IPS DF 4.7 (cell line): ENCODE data around the gene TTC38.

ENCODE experiments used
- DNase-seq: peaks from one replicate; pipeline ENCODE4 v3.0.0-alpha.2; 2013; ENCODE audit warnings: low spot score; ENCODE audit errors: extremely low read depth

TTC38 gene

DNA sequence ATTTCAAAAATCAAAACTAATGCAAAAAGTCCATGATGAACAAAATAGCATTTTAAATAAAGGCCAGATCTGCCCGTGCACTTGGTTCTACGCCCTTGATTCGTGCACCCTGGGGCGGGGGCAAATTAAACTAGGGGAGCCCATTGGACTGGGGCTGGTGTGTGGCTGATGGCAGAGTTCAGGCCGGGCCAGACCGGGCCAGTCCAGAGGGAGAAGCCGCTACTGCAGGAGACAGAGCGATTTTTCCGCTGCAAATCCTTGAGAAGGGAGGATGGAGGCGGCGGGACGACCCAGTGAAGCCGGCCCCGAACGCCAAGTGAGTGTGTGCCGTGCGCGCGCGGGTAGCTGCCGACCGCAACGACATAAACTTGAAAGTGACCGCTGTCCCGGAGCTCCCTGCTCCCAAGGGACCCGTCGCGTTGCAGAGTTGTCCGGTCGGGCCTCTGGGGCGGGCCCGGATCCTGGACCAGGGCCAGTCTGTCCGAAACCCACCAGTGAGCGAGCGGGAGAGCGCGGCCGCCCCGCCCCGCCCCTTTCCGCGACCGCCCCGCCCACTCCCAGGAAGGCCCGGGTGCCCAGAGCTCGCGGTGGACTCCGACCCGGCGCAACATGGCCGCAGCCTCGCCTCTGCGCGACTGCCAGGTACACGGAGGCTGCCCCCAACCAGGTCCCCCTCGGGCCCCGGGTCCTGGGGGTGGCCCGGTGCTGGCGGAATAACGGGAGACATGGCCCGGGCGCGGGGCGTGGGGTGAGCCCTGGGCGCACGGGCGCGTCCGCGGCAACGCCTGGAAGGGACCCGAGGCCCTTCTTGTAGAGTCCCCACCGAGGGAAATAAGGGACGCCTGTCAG lies at the start of gene TTC38:
TSS of gene TTC38 (plus strand) at position 578 of the 849 bp plus-strand sequence. CDS start at position 610, 32 bp downstream.
- no peak for DNase-seq

DNA sequence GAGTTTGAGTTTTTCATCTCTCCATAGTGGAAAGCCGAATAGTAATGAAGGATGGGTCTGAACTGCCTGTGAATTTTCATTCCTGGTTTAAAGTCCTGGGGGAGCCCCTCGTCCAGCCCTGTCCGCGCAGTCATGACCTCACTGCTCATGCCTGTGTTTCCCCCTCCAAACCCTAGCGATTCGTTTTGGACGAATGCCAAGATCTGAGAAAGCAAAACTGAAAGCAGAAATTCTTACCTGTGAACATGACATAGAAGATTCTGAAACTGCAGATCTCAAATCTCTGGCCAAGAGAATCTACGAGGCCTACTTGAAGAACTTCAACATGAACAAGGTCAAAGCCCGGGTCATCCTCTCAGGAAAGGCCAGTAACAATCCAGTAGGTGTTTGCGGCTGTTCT lies 48.2 kb upstream of the TTC38 start:
- no peak for DNase-seq

DNA sequence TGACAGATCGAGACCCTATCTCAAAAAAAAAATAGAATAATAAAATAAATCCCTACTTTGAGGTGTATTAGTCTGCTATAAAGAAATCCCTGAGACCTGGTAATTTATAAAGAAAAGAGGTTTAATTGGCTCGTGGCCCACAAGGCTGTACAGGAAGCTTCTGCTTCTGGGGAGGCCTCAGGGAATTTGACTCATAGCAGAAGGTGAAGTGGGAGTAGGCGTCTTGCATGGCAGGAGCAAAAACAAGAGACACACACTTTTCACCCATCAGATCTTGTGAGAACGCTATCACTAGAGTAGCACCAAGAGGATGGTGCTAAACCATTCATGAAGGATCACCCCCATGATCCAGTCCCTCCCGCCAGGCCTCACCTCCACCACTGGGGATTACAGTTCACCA lies 46.9 kb upstream of the TTC38 start:
- no peak for DNase-seq

DNA sequence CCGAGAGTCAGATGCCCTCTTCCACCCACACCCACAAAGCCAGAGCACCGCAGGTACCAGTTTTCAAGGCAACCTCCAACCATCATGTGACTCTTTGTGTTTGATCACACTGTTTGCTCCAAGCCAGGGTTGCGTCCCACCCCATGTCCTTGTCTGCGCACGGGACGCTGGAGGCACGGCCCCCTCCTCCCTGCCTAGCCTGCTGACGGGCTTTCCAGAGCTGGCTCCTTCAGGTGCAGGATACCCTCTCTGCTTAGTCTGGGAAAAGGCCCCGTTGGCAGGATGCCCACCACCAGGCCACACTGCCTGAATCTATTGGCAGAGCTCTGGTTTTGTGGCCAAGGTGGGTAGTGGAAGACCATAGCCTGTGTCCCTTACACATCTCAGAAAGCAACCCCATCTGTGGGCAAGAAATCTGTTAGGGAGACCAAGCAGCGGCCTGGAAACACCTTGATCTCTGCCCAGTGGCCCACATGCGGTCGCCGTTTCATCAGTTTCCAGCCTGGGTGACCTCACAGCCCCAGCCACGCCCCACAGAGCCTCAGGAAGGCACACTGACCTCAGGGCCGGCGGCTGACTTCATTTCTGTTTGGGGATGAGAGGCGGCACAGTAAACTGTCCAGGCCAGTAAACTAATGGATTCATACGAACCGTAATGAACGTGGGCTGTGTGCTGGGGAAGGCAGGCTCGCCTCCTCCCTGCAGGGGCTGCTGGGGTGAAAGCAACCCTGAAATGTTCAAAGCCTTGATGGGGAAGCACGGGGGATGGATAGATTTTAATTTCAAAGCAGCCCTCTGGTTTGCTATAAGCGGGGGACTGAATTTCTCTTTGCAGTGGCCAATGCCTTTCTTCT lies 43.5 kb upstream of the TTC38 start:
- DNase-seq, result no peak

DNA sequence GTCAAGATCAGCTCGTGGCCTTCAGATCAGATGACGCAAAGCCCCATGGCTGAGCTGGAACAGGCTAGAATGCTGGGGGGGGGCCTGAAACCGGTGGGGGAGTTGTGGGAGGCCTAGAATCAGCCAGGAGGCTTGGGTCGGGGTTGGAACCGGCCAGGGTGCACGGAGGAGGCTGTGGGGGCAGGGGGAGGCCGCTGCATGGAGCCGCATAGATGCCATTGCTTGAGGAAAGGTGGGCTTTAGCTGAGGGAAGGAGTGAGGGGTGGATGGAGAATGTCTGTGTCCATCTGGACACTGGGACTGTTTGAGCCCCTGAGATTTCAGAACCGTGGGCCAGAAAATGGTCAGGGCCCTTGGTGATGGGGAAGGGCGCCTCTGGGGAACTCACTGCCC lies 42.9 kb upstream of the TTC38 start:
- DNase-seq, result no peak

DNA sequence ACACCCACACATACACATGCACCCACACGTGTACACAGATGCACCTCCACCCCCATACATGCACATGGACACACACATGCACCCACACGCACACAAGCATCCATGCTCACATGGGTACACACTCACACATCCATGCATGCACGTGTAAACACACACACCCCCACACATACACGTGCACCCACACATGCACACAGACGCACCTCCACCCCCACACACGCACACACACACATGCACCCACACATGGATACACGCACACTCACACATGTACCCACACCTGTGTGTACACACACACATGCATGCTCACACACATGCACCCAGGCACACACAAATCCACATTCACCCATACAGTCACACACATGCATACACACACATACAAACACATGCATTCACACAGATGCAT lies 42.2 kb upstream of the TTC38 start:
- DNase-seq, result no peak

DNA sequence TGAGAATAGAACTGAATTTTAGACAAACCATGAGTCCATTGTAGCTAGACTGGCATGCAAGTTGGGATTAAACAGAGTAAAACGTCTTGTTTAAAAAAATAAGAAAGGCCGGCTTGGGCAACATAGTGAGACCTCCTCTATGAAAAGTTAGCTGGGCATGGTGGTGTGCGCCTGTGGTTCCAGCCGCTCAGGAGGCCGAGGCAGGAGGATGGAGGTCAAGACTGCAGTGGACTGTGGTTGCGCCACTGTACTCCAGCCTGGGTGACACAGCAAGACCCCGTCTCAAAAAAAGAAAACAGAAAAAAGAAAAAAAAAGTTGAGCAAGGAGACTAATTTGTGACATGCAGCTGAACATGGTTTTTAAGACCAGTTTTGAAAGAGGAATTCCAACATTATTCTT lies 41.2 kb upstream of the TTC38 start:
- DNase-seq, result no peak

DNA sequence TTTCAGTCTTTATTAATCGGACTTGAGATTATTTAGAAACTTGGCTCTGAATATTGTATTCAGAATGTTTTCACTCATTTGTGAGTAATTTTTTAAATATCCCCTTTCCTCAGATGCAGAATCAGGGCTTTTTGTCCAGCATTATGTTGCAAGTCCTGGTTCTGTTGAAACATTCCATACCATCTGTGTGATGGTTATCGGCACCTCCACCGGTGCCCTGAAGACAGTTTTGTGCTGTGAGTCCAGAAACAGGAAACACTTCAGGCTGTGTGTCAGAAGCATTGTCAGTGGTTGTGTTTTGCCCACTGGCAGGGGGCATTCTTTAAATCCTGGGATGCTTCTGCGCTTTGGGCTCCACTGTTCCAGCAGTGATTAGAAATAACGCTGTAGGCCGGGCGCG lies 38.1 kb upstream of the TTC38 start:
- no peak for DNase-seq

DNA sequence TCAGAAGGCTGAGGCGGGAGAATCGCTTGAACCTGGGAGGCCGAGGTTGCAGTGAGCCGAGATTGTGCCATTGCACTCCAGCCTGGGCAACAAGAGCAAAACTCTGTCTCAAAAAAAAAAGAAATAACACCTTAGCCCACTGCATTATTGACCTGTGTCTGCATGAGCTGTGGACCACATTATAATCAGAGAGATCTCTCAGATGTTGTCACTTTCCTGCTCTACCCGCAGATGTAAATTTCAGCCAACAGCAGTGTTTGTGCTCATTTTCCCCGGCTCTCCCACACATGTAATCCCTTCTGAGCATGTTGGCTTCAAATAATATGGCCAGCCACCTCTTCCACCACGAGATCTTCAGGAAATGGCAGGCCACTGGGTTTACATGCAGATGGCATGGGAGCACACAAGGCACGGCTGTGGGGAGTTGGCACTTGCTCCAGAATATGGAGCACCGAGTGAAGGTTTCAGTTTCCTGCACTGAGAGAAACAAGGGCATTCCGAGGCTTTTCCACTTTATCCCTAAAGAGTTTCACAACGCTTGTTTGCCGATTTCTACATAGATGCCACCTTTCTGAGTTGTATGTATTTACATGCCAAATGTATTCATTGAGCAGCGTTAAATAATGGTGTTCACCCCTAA lies 37.4 kb upstream of the TTC38 start:
- no peak for DNase-seq

DNA sequence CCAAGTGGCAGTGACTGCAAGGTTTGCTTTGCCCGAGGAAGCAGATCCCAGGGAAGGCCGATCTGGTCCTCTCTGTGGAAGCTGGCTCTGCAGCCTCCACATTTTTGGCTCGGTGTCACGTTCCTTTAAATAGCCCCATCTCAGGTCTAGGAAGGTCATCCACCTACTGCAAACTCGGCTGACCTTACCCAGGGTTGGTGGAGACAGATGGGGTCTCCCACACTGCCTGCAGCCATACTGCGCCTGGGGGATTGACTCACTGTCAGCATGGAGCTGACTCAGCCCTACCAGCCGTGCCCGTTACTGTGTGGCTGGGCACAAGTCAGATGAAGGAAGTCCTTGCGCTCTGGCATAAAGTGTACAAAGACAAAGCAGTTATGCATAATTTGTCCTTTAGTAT lies 34.6 kb upstream of the TTC38 start:
- DNase-seq, result no peak

DNA sequence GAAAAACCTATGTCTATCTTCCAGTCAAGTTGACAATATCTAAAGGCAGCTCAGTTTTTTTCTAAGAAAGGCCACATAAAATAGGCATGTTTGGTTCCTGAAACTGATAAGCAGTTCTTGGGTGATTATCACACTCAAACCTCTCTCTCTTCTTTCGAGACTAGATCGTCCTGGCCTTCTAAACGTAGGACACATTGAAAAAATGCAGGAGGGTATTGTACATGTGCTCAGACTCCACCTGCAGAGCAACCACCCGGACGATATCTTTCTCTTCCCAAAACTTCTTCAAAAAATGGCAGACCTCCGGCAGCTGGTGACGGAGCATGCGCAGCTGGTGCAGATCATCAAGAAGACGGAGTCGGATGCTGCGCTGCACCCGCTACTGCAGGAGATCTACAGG lies 32.8 kb upstream of the TTC38 start:
- DNase-seq, result no peak

DNA sequence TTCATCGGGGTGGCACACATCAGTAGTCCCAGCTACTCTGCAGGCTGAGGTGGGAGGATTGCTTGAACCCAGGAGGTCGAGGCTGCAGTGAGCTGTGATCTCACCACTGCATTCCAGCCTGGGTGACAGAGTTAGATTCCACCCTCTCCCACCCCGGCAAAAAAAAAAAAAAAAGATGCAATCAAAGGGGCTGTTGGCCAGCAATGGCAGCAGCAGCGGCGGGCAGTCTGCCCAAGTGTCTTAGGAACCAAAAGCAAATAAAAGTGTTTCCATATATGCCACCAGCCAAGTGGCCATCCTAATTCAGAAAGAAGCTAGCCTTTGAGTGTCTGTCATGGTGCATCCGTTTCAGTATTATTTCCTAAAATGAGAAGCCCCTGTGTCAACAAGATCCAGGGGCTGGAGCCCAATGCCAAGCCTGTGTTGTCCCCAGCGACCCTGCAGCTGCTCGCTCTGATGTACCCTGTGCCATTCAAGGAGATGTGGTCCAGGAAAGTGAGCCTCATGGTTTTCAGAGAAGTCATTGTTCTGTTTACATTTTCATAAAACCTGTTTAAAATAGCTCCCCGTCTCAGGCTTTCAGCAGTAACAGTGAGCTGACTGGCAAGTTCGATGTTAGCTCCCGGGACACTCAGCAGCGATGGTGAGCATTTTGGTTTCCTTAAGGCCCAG lies 30.2 kb upstream of the TTC38 start:
- no peak for DNase-seq

DNA sequence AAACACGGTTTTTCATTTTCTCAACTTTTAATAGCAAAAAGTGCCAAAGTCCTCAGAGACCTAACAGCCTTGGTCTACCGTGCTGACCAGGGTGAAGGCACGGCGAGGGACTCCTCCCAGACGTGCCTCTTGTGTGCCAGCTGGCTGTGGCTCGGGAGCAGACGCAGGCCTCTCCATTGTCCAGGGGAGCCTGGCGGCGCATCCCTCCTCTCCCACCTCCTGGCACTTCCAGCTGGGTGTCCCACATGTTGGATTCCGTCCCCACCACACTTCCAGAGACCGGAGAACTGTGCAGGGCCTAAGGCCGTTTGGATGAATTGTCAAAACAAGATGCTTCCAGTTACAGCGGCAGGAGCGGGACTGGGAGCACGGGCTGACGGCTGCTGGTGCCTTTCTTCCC lies 29.3 kb upstream of the TTC38 start:
- no peak for DNase-seq

DNA sequence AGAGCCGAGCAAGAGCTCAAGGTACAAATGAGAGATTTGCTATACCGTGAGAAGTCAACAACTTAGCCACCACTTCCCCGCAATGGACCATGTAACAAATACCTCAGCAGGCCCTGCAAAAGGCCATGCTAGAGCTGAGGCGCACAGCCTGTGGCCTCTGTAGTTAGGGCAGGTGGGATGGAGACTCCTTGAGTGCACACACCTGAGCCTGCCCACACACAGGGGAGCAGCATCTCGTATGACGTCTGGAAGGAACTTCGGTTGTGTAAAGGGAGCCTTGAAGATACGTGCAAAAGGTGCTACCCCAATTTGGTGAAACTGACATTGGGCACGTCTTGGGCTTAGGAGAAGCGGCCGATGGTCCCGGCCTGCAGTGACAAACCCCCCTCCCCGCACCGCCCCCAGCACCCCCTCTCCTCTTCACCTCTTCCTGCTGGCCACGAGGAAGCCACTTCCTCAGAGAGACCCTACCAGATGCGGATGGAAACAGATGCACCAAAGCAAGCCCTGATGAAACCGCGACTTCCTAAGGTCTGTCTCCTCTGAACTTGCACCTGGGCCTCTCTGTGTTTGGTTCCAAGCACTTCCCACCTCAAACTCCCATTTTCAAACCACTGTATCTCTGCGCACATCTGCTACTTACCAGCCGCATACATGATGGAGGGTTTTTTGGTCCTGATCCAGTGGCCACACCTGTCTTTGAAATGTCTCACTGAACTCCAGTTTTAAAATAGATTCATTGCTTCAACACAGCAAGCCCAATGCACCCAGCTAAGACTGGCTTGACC lies 28.4 kb upstream of the TTC38 start:
- DNase-seq, result no peak

DNA sequence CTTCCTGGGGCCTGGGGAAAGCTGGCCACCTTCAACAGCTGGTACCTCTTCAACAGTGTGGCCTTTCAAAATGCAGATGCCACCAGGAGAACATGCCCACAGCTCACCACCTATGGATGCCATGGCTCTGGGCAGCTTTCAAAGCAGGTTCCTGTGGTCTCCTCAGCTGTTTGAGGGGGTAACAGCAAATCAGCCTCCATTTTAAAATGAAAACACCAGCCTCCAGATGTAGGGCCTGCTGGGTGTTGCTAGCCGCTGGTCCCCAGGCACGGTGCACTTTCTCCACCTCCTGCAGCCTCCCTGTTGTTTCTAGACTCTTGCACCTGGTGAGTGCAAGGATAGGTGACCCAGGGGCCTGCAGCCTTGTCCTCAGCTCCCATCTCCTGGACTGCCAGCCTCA lies 27.7 kb upstream of the TTC38 start:
- DNase-seq, result no peak

DNA sequence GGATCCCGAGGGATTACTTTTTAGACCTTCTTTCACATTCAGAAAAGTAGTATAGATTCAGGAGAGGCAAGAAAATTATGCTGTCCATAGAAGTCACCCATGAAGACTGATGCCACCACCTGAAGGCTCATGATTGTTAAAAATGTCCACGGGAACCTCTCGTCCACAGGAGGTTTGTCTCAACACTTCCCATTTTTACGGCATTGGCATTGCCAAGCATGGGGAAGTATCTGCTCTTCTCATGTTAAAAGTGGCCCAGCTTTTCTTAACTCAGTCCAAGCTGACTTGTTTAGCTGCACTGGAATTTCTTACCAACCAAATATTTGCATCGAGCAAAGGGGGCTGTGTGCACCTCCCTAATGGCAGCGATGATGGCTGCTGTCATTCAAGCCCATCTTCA lies 27.3 kb upstream of the TTC38 start:
- DNase-seq, result no peak

DNA sequence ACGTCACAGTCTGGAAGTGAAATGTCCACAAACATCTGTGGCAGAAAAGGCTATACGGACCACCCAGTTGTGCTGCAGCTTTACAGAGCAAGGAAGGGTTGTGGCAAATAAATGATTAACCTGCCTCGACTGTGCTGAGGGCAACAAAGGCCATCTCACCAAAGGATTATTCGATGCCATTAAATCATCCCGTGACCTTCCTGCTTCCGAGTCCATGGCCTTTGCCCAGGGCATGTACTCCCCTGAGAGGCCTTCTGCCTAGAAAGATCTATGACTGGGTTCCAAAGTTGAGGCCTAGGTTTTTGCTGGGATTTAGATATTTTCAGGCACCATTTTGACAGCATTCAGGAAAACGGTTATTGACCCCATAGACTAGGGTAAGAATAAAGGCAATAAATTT lies 26.9 kb upstream of the TTC38 start:
- DNase-seq, result no peak

DNA sequence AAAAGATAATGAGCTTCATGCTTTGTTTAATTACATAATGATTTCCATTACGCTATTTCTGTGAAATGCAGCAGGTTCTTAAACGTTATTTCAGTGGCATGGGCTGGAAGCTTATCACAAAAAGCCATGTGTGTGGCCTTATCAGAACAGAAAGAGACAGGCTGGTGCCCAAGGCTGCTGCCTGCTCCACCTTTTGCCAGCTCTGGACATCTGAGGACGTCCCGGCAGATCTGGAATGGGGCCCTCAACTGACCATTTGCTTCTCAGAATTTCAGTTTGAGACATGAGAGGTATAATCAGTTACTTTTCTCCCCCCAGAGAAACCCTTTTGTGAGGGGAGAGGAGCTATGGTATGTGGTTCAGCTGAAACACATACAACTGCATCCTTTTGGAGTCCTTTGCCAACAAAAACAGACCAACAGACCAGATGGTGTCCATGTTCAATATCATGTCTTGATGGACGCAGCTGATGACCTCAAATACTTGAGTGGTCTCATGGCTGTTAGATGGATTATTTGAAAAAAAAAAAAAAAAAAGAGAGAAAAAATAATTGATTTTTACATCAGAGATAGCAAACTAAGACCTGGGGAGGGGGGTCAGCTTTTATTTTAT lies 26.3 kb upstream of the TTC38 start:
- no peak for DNase-seq

DNA sequence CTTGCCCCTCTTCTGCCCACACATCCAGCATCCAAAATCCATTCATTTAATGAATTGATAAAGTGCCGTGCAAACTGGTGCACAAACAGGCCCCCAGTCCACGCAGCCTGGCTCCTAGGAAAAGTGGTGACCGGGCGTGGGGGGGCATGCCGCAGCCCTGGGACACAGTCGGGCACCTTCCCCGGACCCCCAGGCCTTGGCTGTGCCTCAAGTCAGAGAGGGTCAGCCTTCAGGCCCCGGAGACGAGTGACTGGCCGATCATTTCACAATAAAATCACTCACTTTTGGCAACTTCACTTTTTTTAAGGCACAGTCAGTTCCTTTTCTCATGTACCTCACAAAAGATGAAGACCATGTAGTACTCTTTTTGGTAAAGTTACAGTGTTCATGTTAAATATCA lies 25.7 kb upstream of the TTC38 start:
- no peak for DNase-seq

DNA sequence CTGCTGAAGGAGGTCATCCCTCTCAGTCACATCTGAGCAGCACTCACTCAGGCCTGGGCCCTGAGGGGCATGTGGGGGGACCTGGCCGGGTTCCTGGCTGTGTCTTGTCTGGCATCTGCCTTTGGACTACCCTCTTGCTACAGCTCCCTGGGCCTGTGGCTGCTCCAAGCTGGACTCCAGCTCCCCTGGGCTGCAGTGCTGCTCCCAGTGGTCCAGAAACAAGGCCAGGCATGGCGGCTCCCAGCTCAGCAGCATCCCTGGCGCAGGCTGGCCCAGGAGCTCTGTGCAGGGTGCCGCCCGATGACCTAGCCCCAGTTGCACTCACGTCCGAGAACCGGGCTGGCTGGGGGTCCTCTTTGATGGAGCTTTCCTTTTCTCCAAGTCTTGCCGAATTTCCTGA lies 23.0 kb upstream of the TTC38 start:
- no peak for DNase-seq
